HG03066 (cell line): ENCODE measurements around the gene DPEP1.
"Not testable (repeated sequence)": the region's sequence is repeated elsewhere in the genome, so short reads cannot be mapped to it uniquely, and the experiment has no call there.

ENCODE experiments used
- ATAC-seq: cut with Tn5 transposase; IDR thresholded peaks from one replicate; pipeline ENCODE4 v1.9.1; 2021; ENCODE audit warnings: low read depth; ENCODE audit not compliant: unreplicated experiment

DPEP1 gene

GRCh38 chr16:89641458-89642119 is 28.1 kb downstream of the DPEP1 start:
- ATAC-seq: no peak

- ATAC-seq: no peak
Observed at GRCh38 chr16:89642574-89642973, 29.1 kb downstream of the DPEP1 start.

GRCh38 chr16:89643769-89644300 is 30.4 kb downstream of the DPEP1 start:
- no peak for ATAC-seq

GRCh38 chr16:89645122-89645521 is 31.7 kb downstream of the DPEP1 start:
- no peak for ATAC-seq

- no peak for ATAC-seq
Observed at GRCh38 chr16:89646270-89646669, 32.8 kb downstream of the DPEP1 start.

GRCh38 chr16:89646906-89647305 is 33.5 kb downstream of the DPEP1 start:
- no peak for ATAC-seq

GRCh38 chr16:89651584-89651983 is 38.1 kb downstream of the DPEP1 start:
- ATAC-seq: no peak

- ATAC-seq: no peak
Observed at GRCh38 chr16:89653656-89654295, 40.3 kb downstream of the DPEP1 start.

GRCh38 chr16:89655062-89655643 is 41.7 kb downstream of the DPEP1 start:
- ATAC-seq: no peak

GRCh38 chr16:89656435-89657121 is 43.1 kb downstream of the DPEP1 start:
- no peak for ATAC-seq

- ATAC-seq: peak; percentile 89
Observed at GRCh38 chr16:89657442-89658220, 44.2 kb downstream of the DPEP1 start, which contains the start of the genes CHMP1A and SPATA33. Gene CHMP1A (minus strand): TSS chr16:89657708. CDS start chr16:89657588, 120 bp downstream. Gene SPATA33 (plus strand): TSS chr16:89657836. CDS start chr16:89657912, 76 bp downstream.

GRCh38 chr16:89658221-89658879 is 44.9 kb downstream of the DPEP1 start:
- ATAC-seq: no peak

- no peak for ATAC-seq
Observed at GRCh38 chr16:89660146-89660545, 46.7 kb downstream of the DPEP1 start.

- no peak for ATAC-seq
Observed at GRCh38 chr16:89661215-89661614, 47.8 kb downstream of the DPEP1 start.

GRCh38 chr16:89664238-89664637 is 50.8 kb downstream of the DPEP1 start:
- not testable (repeated sequence) for ATAC-seq

GRCh38 chr16:89667000-89667399 is 53.6 kb downstream of the DPEP1 start:
- ATAC-seq: not testable (repeated sequence)

- no peak for ATAC-seq
Observed at GRCh38 chr16:89667633-89668032, 54.2 kb downstream of the DPEP1 start.

- no peak for ATAC-seq
Observed at GRCh38 chr16:89668790-89669158, 55.3 kb downstream of the DPEP1 start.

GRCh38 chr16:89669755-89670154 is 56.3 kb downstream of the DPEP1 start:
- no peak for ATAC-seq
